ENCODE data around the gene DPYSL4.

Gene DPYSL4

DNA sequence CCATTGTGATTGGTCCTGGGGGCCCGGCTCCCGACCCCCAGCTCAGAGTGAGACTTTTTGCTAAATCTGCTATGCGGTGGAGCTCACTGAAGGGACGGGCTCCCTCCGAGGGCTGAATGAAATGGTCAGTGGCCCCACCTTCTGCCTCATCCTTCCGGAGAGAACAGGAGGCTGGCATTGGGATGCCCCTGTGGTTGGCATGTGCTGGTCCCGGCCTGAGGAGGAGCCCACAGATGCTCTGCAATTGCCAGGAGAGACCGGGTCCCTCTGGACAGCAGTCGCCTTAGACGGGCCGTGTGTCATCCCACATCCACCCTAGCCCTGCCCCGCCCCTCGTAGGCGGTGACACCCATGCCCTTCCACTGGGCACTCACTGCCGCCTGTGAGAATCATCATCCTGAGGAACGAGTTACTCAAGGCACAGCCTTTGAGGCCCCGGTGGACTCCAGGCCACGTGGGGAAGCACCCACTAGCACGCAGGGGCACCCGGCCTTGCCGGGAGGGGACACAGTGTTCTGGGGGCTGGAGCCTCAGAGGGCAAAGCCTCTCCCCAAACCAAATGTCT lies 21.2 kb upstream of the DPYSL4 start:
- TF ChIP-seq TAF1 (IDR thresholded peaks at IDR 0.05; ENCODE audit: borderline replicate concordance, insufficient read depth, low read length) (no peak), SIN3A (IDR thresholded peaks at IDR 0.05; ENCODE audit: borderline replicate concordance, insufficient read depth, low read length) (no peak), REST (IDR thresholded peaks at IDR 0.05; ENCODE audit: insufficient read depth in 1 of 2, low read depth in 2 of 2, low read length in 2 of 2) (no peak), POLR2AphosphoS5 (IDR thresholded peaks at IDR 0.05; ENCODE audit: low read depth, low read length) (no peak), FOXP2 (optimal IDR thresholded peaks at IDR 0.05; ENCODE audit: borderline replicate concordance, extremely low read depth, extremely low read length, insufficient read depth) (no peak)

DNA sequence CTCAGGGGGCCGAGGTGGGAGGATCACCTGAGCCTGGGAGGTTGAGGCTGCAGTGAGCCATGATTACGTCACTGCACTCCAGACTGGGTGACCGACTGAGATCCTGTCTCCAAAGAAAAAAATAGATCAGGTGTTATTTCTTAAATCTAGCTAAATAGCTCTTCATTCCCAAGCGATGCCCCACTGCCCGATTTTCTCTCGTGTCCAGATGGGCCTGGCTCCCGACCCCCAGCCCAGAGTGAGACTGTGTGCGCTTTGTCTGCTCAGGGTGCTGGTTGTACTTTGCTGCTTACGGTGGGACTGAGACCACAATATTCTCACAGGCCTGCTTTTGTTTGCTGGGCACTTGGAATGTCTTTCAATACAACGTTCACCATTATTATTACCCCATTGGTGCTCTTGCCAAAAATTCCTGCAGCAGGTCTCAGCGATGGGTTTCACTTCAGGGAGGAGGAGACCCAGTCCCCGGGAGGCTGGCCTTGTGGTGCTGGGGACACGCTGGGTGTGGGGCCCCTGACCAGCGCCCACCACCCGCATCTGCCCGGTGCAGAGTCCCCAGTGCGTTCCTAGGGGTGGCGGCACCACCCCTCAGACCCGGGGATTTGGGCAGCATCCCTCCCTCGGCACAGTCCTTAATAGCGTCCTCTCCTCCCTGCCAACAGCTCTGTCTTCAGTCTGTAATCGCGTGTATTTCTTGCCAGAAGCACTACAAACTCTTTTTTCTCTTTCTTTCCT lies 20.4 kb upstream of the DPYSL4 start:
- TF ChIP-seq REST (IDR thresholded peaks at IDR 0.05; ENCODE audit: insufficient read depth in 1 of 2, low read depth in 2 of 2, low read length in 2 of 2) = no peak
- TF ChIP-seq TAF1 (IDR thresholded peaks at IDR 0.05; ENCODE audit: borderline replicate concordance, insufficient read depth, low read length) = no peak
- no peak for TF ChIP-seq SIN3A (IDR thresholded peaks at IDR 0.05; ENCODE audit: borderline replicate concordance, insufficient read depth, low read length)
- no peak for TF ChIP-seq FOXP2 (optimal IDR thresholded peaks at IDR 0.05; ENCODE audit: borderline replicate concordance, extremely low read depth, extremely low read length, insufficient read depth)
- no peak for TF ChIP-seq POLR2AphosphoS5 (IDR thresholded peaks at IDR 0.05; ENCODE audit: low read depth, low read length)

- TF ChIP-seq SIN3A (IDR thresholded peaks at IDR 0.05; ENCODE audit: borderline replicate concordance, insufficient read depth, low read length) = no peak
- TF ChIP-seq POLR2AphosphoS5 (IDR thresholded peaks at IDR 0.05; ENCODE audit: low read depth, low read length) = no peak
- TF ChIP-seq TAF1 (IDR thresholded peaks at IDR 0.05; ENCODE audit: borderline replicate concordance, insufficient read depth, low read length) = no peak
- TF ChIP-seq FOXP2 (optimal IDR thresholded peaks at IDR 0.05; ENCODE audit: borderline replicate concordance, extremely low read depth, extremely low read length, insufficient read depth) = no peak
- TF ChIP-seq REST (IDR thresholded peaks at IDR 0.05; ENCODE audit: insufficient read depth in 1 of 2, low read depth in 2 of 2, low read length in 2 of 2) = no peak
Measured at GRCh38 chr10:132167041-132167674, 19.6 kb upstream of the DPYSL4 start.

GRCh38 chr10:132167976-132168375 lies 18.8 kb upstream of the DPYSL4 start:
- no peak for TF ChIP-seq POLR2AphosphoS5 (IDR thresholded peaks at IDR 0.05; ENCODE audit: low read depth, low read length)
- no peak for TF ChIP-seq SIN3A (IDR thresholded peaks at IDR 0.05; ENCODE audit: borderline replicate concordance, insufficient read depth, low read length)
- no peak for TF ChIP-seq FOXP2 (optimal IDR thresholded peaks at IDR 0.05; ENCODE audit: borderline replicate concordance, extremely low read depth, extremely low read length, insufficient read depth)

- no peak for TF ChIP-seq REST (IDR thresholded peaks at IDR 0.05; ENCODE audit: insufficient read depth in 1 of 2, low read depth in 2 of 2, low read length in 2 of 2)
- no peak for TF ChIP-seq POLR2AphosphoS5 (IDR thresholded peaks at IDR 0.05; ENCODE audit: low read depth, low read length)
- no peak for TF ChIP-seq SIN3A (IDR thresholded peaks at IDR 0.05; ENCODE audit: borderline replicate concordance, insufficient read depth, low read length)
- no peak for TF ChIP-seq FOXP2 (optimal IDR thresholded peaks at IDR 0.05; ENCODE audit: borderline replicate concordance, extremely low read depth, extremely low read length, insufficient read depth)
- TF ChIP-seq TAF1 (IDR thresholded peaks at IDR 0.05; ENCODE audit: borderline replicate concordance, insufficient read depth, low read length) = no peak
Measured at GRCh38 chr10:132168571-132169030, 18.1 kb upstream of the DPYSL4 start.

Measured in PFSK-1 (cell line).